ENCODE measurements around the gene C1orf232. TPM values are rescaled to one million over a fixed set of nuclear protein-coding genes. Genes with fewer than 3 reads are reported as not detected.
A peak's percentile ranks its signal among the peaks of the same experiment; 100 is the strongest.

Gene C1orf232
- total RNA-seq, 1 donor from 2014 or later, result not detected

DNA sequence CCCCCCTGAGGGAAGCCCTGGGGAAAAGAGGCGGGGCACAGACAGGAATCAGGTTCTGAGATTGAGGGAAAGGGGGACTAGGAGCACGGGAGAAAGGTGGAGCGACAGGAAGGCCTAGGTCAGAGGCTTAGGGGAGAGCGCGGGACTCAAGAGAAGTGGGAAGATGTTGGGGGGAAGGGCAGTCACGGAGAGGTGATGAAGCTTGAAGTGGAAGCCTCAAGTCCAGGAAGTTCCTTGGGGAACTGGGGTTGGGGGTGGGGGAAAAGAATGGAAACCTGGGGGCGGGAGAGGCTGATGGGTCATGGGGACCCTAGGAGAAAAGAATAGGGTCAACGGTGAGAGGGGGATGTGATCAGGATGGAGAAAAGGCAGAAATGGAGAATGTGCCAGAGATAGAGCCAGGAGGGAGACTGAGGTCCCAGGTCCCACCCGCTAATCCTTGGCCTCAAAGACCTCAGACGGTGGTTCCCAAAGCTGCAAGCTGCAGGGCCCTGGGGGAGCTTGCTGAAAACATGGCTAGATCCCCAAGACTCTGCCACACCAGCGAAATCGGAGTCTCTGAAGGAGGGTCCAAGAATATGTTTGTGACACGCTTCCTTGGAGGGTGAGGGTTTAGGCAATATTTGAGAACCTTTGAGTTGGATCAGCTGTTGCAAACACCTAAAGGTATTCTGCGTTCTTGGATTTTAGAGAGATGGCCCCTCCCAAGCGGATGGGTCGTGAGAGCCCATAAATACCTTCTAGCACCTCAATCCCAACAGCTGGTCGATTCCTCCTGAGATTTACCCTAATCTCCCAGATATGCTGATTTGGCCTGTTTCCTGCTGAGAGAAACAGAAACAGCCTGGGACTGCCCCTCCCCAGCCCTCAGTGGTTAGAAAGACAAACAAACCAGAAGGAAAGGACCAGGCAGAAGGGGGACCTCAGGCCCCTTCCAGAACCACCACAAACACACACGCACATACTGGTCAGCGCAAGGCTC, 3.6 kb downstream of the C1orf232 start:
- H3K4me3 Mint-ChIP-seq, result peak overlapping the region; percentile 80
- no peaks in the 10 kb centered on the region for H3K36me3 Mint-ChIP-seq
- Histone ChIP-seq H3K27ac (no peak overlapping the region), H3K9ac (no peak overlapping the region), H3K27me3 (peaks cover 50% of the 10 kb centered on the region), H3K79me2 (ENCODE audit: low read depth) (peaks cover 3% of the 10 kb centered on the region), H3K4me3 (peak overlapping the region; percentile 58), H3F3A (ENCODE audit: low read depth) (peaks cover 61% of the 10 kb centered on the region), H3K4me2 (peak overlapping the region; percentile 83), H2AFZ (replicated peaks) (peak overlapping the region; percentile 95), H3K4me1 (peaks cover 41% of the 10 kb centered on the region), H3K9me3 (ENCODE audit: low read depth) (no peaks in the 10 kb centered on the region), H3K36me3 (no peaks in the 10 kb centered on the region), H4K20me1 (ENCODE audit: low read depth) (no peaks in the 10 kb centered on the region)
- no peak for DNase-seq (ENCODE audit: low spot score)
- no peak for TF ChIP-seq EZH2 (IDR thresholded peaks at IDR 0.05)
- TF ChIP-seq, protein P1, sequence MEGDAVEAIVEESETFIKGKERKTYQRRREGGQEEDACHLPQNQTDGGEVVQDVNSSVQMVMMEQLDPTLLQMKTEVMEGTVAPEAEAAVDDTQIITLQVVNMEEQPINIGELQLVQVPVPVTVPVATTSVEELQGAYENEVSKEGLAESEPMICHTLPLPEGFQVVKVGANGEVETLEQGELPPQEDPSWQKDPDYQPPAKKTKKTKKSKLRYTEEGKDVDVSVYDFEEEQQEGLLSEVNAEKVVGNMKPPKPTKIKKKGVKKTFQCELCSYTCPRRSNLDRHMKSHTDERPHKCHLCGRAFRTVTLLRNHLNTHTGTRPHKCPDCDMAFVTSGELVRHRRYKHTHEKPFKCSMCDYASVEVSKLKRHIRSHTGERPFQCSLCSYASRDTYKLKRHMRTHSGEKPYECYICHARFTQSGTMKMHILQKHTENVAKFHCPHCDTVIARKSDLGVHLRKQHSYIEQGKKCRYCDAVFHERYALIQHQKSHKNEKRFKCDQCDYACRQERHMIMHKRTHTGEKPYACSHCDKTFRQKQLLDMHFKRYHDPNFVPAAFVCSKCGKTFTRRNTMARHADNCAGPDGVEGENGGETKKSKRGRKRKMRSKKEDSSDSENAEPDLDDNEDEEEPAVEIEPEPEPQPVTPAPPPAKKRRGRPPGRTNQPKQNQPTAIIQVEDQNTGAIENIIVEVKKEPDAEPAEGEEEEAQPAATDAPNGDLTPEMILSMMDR (IDR thresholded peaks at IDR 0.05), result no peak
- H3K9me3 Mint-ChIP-seq, result no peaks in the 10 kb centered on the region
- peaks cover 56% of the 10 kb centered on the region for H3K4me1 Mint-ChIP-seq
- H3K27ac Mint-ChIP-seq, result peak overlapping the region; percentile 89
- H3K27me3 Mint-ChIP-seq (ENCODE audit: insufficient read depth, low read depth), result peaks cover 37% of the 10 kb centered on the region

DNA sequence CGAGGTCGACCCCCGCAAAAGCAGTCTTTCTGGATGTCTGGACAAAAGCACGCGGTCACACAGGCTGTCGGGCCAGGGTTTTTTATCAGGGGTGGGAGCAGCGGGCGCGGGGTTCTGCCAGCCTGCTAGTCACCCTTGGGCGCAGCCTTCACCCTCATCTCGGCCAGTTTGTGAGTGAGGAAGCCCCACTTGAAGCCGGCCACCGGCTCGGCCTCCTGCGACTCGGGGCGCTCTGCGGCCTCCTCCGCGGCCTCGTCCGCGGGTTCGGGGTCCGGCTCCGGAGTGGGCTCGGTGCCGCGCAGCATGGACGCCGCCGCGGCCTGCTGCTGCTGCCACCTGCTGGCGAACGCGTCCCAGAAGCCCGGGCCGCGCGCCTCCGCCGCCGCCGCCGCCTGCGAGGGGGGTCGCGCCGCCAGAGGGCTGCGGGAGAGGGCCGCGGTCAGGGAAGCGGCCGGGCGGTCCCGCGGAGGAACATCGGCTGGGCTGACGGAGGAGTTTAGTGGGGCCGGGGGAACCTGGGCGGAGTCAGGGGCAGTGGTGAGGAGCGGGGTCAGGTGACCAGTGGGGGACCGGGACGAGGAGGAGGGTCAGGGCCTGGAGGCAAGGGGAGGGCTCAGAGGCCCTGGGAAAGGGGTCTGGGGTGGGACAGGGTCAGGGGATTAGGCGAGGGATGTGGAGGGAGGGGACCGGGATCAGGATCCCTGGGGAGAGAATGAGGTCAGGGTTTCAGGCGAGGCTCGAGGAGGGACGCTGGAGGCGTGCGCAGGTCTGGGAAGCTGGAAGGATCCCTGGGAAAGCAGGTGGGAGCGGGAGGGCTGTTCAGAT, 4.5 kb downstream of the C1orf232 start:
- peak overlapping the region; percentile 82 for H3K27ac Mint-ChIP-seq
- TF ChIP-seq EZH2phosphoT487 (IDR thresholded peaks at IDR 0.05), result no peak
- TF ChIP-seq, protein P1 (IDR thresholded peaks at IDR 0.05), result peak; percentile 76
- TF ChIP-seq EZH2 (IDR thresholded peaks at IDR 0.05), result no peak
- peaks cover 39% of the 10 kb centered on the region for H3K27me3 Mint-ChIP-seq (ENCODE audit: insufficient read depth, low read depth)
- H3K4me1 ChIP-seq, result peaks cover 43% of the 10 kb centered on the region
- peak; percentile 91 for DNase-seq (ENCODE audit: low spot score)
- peaks cover 59% of the 10 kb centered on the region for H3K4me1 Mint-ChIP-seq
- H3K4me3 Mint-ChIP-seq, result peak overlapping the region; percentile 80
- peak overlapping the region; percentile 58 for H3K4me3 ChIP-seq
- H2AFZ ChIP-seq (replicated peaks), result peak overlapping the region; percentile 95
- H3K9me3 Mint-ChIP-seq, result no peaks in the 10 kb centered on the region
- H3K27ac ChIP-seq, result no peak overlapping the region
- H3F3A ChIP-seq (ENCODE audit: low read depth), result peaks cover 57% of the 10 kb centered on the region
- H4K20me1 ChIP-seq (ENCODE audit: low read depth), result no peaks in the 10 kb centered on the region
- H3K36me3 Mint-ChIP-seq, result no peaks in the 10 kb centered on the region
- H3K4me2 ChIP-seq, result peak overlapping the region; percentile 83
- H3K36me3 ChIP-seq, result no peaks in the 10 kb centered on the region
- no peaks in the 10 kb centered on the region for H3K9me3 ChIP-seq (ENCODE audit: low read depth)
- no peaks in the 10 kb centered on the region for H3K79me2 ChIP-seq (ENCODE audit: low read depth)
- no peak overlapping the region for H3K9ac ChIP-seq
- peaks cover 58% of the 10 kb centered on the region for H3K27me3 ChIP-seq

DNA sequence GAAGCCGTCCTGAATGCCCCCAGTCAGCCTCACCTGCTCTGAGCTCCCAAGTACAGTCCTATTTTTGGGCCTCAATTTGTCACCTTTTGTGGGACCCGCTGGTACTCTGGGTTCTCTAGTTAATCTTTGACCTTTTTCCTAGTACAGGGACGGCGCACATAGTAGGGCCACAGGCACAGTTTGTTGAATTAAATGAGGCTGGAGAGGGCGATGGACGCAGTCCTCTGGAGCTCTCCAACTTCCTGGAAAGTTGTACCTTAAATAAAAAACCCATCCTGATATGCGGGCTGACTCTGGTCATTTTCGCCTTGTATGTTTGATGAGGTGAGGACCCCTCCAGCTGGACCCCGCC, 5.1 kb downstream of the C1orf232 start:
- H3K27me3 ChIP-seq, result peaks cover 59% of the 10 kb centered on the region
- peaks cover 41% of the 10 kb centered on the region for H3K27me3 Mint-ChIP-seq (ENCODE audit: insufficient read depth, low read depth)
- peaks cover 59% of the 10 kb centered on the region for H3K4me1 Mint-ChIP-seq

More for the DNA sequence above, 5.1 kb downstream of the C1orf232 start:
- Histone ChIP-seq H4K20me1 (ENCODE audit: low read depth) (no peaks in the 10 kb centered on the region), H3K27ac (no peak overlapping the region), H3F3A (ENCODE audit: low read depth) (peaks cover 51% of the 10 kb centered on the region), H3K4me3 (peak overlapping the region; percentile 58), H3K4me2 (peak overlapping the region; percentile 83), H3K36me3 (no peaks in the 10 kb centered on the region), H3K79me2 (ENCODE audit: low read depth) (no peaks in the 10 kb centered on the region), H2AFZ (replicated peaks) (no peak overlapping the region), H3K4me1 (peaks cover 43% of the 10 kb centered on the region), H3K9ac (no peak overlapping the region), H3K9me3 (ENCODE audit: low read depth) (no peaks in the 10 kb centered on the region)
- H3K36me3 Mint-ChIP-seq, result no peaks in the 10 kb centered on the region
- DNase-seq (ENCODE audit: low spot score), result no peak
- H3K9me3 Mint-ChIP-seq, result no peaks in the 10 kb centered on the region
- no peak for TF ChIP-seq EZH2 (IDR thresholded peaks at IDR 0.05)
- TF ChIP-seq, protein P1 (IDR thresholded peaks at IDR 0.05), result no peak
- TF ChIP-seq EZH2phosphoT487 (IDR thresholded peaks at IDR 0.05), result no peak
- peak overlapping the region; percentile 71 for H3K4me3 Mint-ChIP-seq
- H3K27ac Mint-ChIP-seq, result no peak overlapping the region

Data from neural progenitor cell (in vitro differentiated cells).